CD4-positive, CD25-positive, alpha-beta regulatory T cell (primary cell): ENCODE data around the gene ESRRA. TPM values are rescaled to one million over a fixed set of nuclear protein-coding genes. Genes with fewer than 3 reads are reported as not detected.

Experiments used
- ATAC-seq, 2 donors: fragments of 150-1000 bp; cut with Tn5 transposase; one replicate each; pipeline ENCODE4 v1.10.0; 2021; ENCODE audit warnings: low read depth in 2 of 2, moderate number of reproducible peaks in 2 of 2, moderate library complexity in 1 of 2
- DNase-seq, 3 donors: peaks; one replicate each; pipeline versions ENCODE4 v3.0.0 to v3.0.0-alpha.2; 2012 to 2022; ENCODE audit warnings: mixed read lengths in 1 of 3
- H3K27ac ChIP-seq: one replicate; pipeline ENCODE4 v1.7.0; 2013; ENCODE audit warnings: mild to moderate bottlenecking, low read length; ENCODE audit not compliant: insufficient read depth, poor library complexity, severe bottlenecking
- H3K27me3 ChIP-seq: one replicate; pipeline ENCODE4 v1.7.0; 2013; ENCODE audit warnings: low read length; ENCODE audit not compliant: control insufficient read depth, insufficient read depth
- H3K36me3 ChIP-seq: one replicate; pipeline ENCODE4 v1.7.0; 2013; ENCODE audit warnings: mild to moderate bottlenecking, low read length, moderate library complexity; ENCODE audit not compliant: control insufficient read depth, insufficient read depth
- H3K4me1 ChIP-seq: 2 replicates; pipeline ENCODE4 v1.7.0; 2013; ENCODE audit warnings: mild to moderate bottlenecking, low read length; ENCODE audit not compliant: insufficient read depth, control insufficient read depth, poor library complexity, severe bottlenecking
- H3K4me3 ChIP-seq: one replicate; pipeline ENCODE4 v1.7.0; 2013; ENCODE audit warnings: low read depth, mild to moderate bottlenecking, low read length, moderate library complexity
- H3K9me3 ChIP-seq, 2 experiments: 1 replicate in 1 of 2; 2 replicates in 1 of 2; pipeline ENCODE4 v1.7.0; 2013; ENCODE audit warnings: low read length in 2 of 2, mild to moderate bottlenecking in 1 of 2, moderate library complexity in 1 of 2; ENCODE audit not compliant: control insufficient read depth in 2 of 2
- H3K27ac Mint-ChIP-seq, 3 donors: one replicate each; pipeline ENCODE4 v1.8.0; 2020 to 2022; ENCODE audit warnings: mild to moderate bottlenecking in 3 of 3, mixed read lengths in 3 of 3, moderate library complexity in 2 of 3
- H3K27me3 Mint-ChIP-seq: one replicate; pipeline ENCODE4 v1.8.0; 2022; ENCODE audit warnings: mild to moderate bottlenecking, mixed read lengths
- H3K36me3 Mint-ChIP-seq: one replicate; pipeline ENCODE4 v1.8.0; 2020; ENCODE audit warnings: mixed read lengths
- H3K4me1 Mint-ChIP-seq, 4 donors: one replicate each; pipeline ENCODE4 v1.8.0; 2020 to 2022; ENCODE audit warnings: mixed read lengths in 4 of 4, mild to moderate bottlenecking in 1 of 4
- H3K4me3 Mint-ChIP-seq, 4 donors: one replicate each; pipeline ENCODE4 v1.8.0; 2020 to 2022; ENCODE audit warnings: mild to moderate bottlenecking in 4 of 4, mixed read lengths in 4 of 4, moderate library complexity in 3 of 4
- H3K9me3 Mint-ChIP-seq, 7 donors: one replicate each; pipeline ENCODE4 v1.8.0; 2020 to 2022; ENCODE audit warnings: mixed read lengths in 7 of 7, mild to moderate bottlenecking in 3 of 7, moderate library complexity in 2 of 7
- polyA plus RNA-seq, 4 donors: library from polyadenylated mRNA; unstranded; fragments of 300-500 nt; fragmentation: Illumina TruSeq; gene quantifications; one replicate each; pipeline ENCODE4 v1.2.3, GENCODE V29; 2021
- total RNA-seq: library from RNA; stranded (reverse); gene quantifications from one replicate; pipeline ENCODE4 v1.2.3, GENCODE V29; 2022

ESRRA gene
- total and polyA plus RNA-seq, 5 donors from 2014 or later = 6.0 to 28.6 (median 6.6) TPM

DNA sequence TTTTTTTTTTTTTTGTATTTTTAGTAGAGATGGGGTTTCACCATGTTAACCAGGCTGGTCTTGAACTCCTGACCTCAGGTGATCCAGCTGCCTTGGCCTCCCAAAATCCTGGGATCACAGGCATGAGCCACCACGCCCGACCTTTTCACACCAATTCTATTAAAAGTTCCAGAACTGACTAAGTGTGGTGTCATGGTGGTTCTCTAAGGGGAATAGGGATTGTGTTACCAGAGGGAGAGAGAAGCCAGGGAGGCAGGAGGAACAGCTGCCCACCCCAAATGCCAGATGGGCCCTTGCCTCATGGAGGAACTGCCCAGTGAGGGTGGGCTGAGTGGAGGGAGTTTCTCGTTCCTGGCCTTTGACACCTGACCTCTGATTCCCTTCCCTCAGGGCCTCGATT lies 59.6 kb downstream of the ESRRA start:
- H3K9me3 ChIP-seq = no peaks in the 10 kb centered on the region
- Mint-ChIP-seq H3K9me3 (no peaks in the 10 kb centered on the region), H3K4me3 (no peak overlapping the region), H3K27me3 (no peaks in the 10 kb centered on the region), H3K27ac (no peak overlapping the region), H3K36me3 (peaks cover 26% of the 10 kb centered on the region), H3K4me1 (peaks cover 0 to 18% (median 10%) of the 10 kb centered on the region in 4 donors)
- H3K27me3 ChIP-seq = no peaks in the 10 kb centered on the region
- H3K27ac ChIP-seq = no peak overlapping the region
- H3K4me3 ChIP-seq = no peak overlapping the region
- H3K36me3 ChIP-seq = peaks cover 65% of the 10 kb centered on the region
- no peak for DNase-seq
- no peak for ATAC-seq
- peaks cover 3% of the 10 kb centered on the region for H3K4me1 ChIP-seq

Other genes starting within 250 kb of the ESRRA start
- 5.6 TPM for gene MACROD1, start 139.4 kb upstream of the ESRRA start, total RNA-seq
- 10 to 100 TPM in 1 of 4 donors, 1 to 10 TPM in 3; 5.3 to 12.7 (median 7.0) TPM for gene MACROD1, start 139.4 kb upstream of the ESRRA start, polyA plus RNA-seq
- gene STIP1, start 119.4 kb upstream of the ESRRA start, total RNA-seq = 57.8 TPM
- 10 to 100 TPM; 62.8 to 72.3 (median 64.8) TPM for gene STIP1, start 119.4 kb upstream of the ESRRA start, polyA plus RNA-seq
- 156 TPM for gene FERMT3, start 98.8 kb upstream of the ESRRA start, total RNA-seq
- gene FERMT3, start 98.8 kb upstream of the ESRRA start, polyA plus RNA-seq = 100 to 1,000 TPM; 151 to 183 (median 175) TPM
- 14.6 TPM for gene TRPT1, start 79.3 kb upstream of the ESRRA start, total RNA-seq
- 10 to 100 TPM; 33.2 to 37.0 (median 35.3) TPM for gene TRPT1, start 79.3 kb upstream of the ESRRA start, polyA plus RNA-seq
- gene NUDT22, start 79.2 kb upstream of the ESRRA start, total RNA-seq = 43.1 TPM
- gene NUDT22, start 79.2 kb upstream of the ESRRA start, polyA plus RNA-seq = 10 to 100 TPM; 35.8 to 46.9 (median 40.7) TPM
- 41.9 TPM for gene DNAJC4, start 75.0 kb upstream of the ESRRA start, total RNA-seq
- gene DNAJC4, start 75.0 kb upstream of the ESRRA start, polyA plus RNA-seq = 10 to 100 TPM; 18.1 to 22.8 (median 20.4) TPM
- gene VEGFB, start 70.9 kb upstream of the ESRRA start, total RNA-seq = 19.6 TPM
- gene VEGFB, start 70.9 kb upstream of the ESRRA start, polyA plus RNA-seq = 1 to 10 TPM; 6.5 to 8.6 (median 8.0) TPM
- gene FKBP2, start 64.4 kb upstream of the ESRRA start, total RNA-seq = 21.1 TPM
- 10 to 100 TPM; 36.8 to 47.8 (median 43.2) TPM for gene FKBP2, start 64.4 kb upstream of the ESRRA start, polyA plus RNA-seq
- gene PPP1R14B, start 58.6 kb upstream of the ESRRA start, total RNA-seq = 22.4 TPM
- 10 to 100 TPM; 23.0 to 37.6 (median 29.4) TPM for gene PPP1R14B, start 58.6 kb upstream of the ESRRA start, polyA plus RNA-seq
- 3.6 TPM for gene PLCB3, start 54.0 kb upstream of the ESRRA start, total RNA-seq
- under 1 TPM; 0.10 to 0.40 (median 0.25) TPM for gene PLCB3, start 54.0 kb upstream of the ESRRA start, polyA plus RNA-seq
- gene BAD, start 20.9 kb upstream of the ESRRA start, total RNA-seq = 25.7 TPM
- gene BAD, start 20.9 kb upstream of the ESRRA start, polyA plus RNA-seq = 10 to 100 TPM; 39.9 to 50.4 (median 46.3) TPM
- 26.0 TPM for gene GPR137, start 19.7 kb upstream of the ESRRA start, total RNA-seq
- 1 to 10 TPM; 4.1 to 8.1 (median 5.8) TPM for gene GPR137, start 19.7 kb upstream of the ESRRA start, polyA plus RNA-seq
- gene KCNK4, start 14.2 kb upstream of the ESRRA start, total RNA-seq = not detected
- gene KCNK4, start 14.2 kb upstream of the ESRRA start, polyA plus RNA-seq = not detected
- gene CATSPERZ, start 5.2 kb upstream of the ESRRA start, total RNA-seq = not detected
- not detected for gene CATSPERZ, start 5.2 kb upstream of the ESRRA start, polyA plus RNA-seq
- gene TRMT112, start 12.0 kb downstream of the ESRRA start, total RNA-seq = 95.6 TPM
- gene TRMT112, start 12.0 kb downstream of the ESRRA start, polyA plus RNA-seq = 100 to 1,000 TPM; 418 to 512 (median 480) TPM
- gene PRDX5, start 12.6 kb downstream of the ESRRA start, total RNA-seq = 40.1 TPM
- 100 to 1,000 TPM; 170 to 217 (median 187) TPM for gene PRDX5, start 12.6 kb downstream of the ESRRA start, polyA plus RNA-seq
- 144 TPM for gene CCDC88B, start 34.7 kb downstream of the ESRRA start, total RNA-seq
- gene CCDC88B, start 34.7 kb downstream of the ESRRA start, polyA plus RNA-seq = 10 to 100 TPM in 2 of 4 donors, 1 to 10 TPM in 2; 7.4 to 11.7 (median 9.7) TPM
- gene RPS6KA4, start 53.6 kb downstream of the ESRRA start, total RNA-seq = 32.7 TPM
- gene RPS6KA4, start 53.6 kb downstream of the ESRRA start, polyA plus RNA-seq = 10 to 100 TPM in 2 of 4 donors, 1 to 10 TPM in 2; 6.3 to 14.6 (median 11.1) TPM